ENCODE data around the gene ANAPC7. TPM values are rescaled to one million over a fixed set of nuclear protein-coding genes. Genes with fewer than 3 reads are reported as not detected.

ANAPC7 gene
- total RNA-seq, result 45.5 TPM

GRCh38 chr12:110403146-110403975 lies at the start of gene ANAPC7:
Gene ANAPC7, minus strand, starts transcription at chr12:110403708. Its CDS starts 81 bp downstream, at chr12:110403627.

GRCh38 chr12:110449799-110450497 lies 46.4 kb upstream of the ANAPC7 start, which contains the start of gene ARPC3:
Gene ARPC3, minus strand, starts transcription at chr12:110450337. Its CDS starts 77 bp downstream, at chr12:110450260.

Small RNA genes within 50 kb of the gene (small RNA-seq; reads per million reads assigned to genes)
- gene RN7SL769P (ENCODE audit: low replicate concordance), result not detected

Other genes with a start within 250 kb of the ANAPC7 start
- gene ATP2A2, start 122.5 kb downstream of the ANAPC7 start, total RNA-seq, result 174 TPM
- gene ARPC3, start 46.6 kb upstream of the ANAPC7 start, total RNA-seq, result 155 TPM
- gene GPN3, start 64.5 kb upstream of the ANAPC7 start, total RNA-seq, result 18.9 TPM
- gene FAM216A, start 65.1 kb upstream of the ANAPC7 start, total RNA-seq, result 8.0 TPM
- gene VPS29, start 98.4 kb upstream of the ANAPC7 start, total RNA-seq, result 58.7 TPM
- 0.93 TPM for gene RAD9B, start 98.6 kb upstream of the ANAPC7 start, total RNA-seq
- 17.9 TPM for gene PPTC7, start 179.6 kb upstream of the ANAPC7 start, total RNA-seq
- gene TCTN1, start 210.4 kb upstream of the ANAPC7 start, total RNA-seq, result 124 TPM

All from metanephros (tissue), 2 donors.